ENCODE data around the gene TIMP2. TPM values are rescaled to one million over a fixed set of nuclear protein-coding genes. Genes with fewer than 3 reads are reported as not detected.

Gene TIMP2
- total and polyA plus RNA-seq, 2 donors (not counting 3 experiments of a cell fraction or from before 2014, with no cell fraction given), result 138 to 318 TPM

DNA sequence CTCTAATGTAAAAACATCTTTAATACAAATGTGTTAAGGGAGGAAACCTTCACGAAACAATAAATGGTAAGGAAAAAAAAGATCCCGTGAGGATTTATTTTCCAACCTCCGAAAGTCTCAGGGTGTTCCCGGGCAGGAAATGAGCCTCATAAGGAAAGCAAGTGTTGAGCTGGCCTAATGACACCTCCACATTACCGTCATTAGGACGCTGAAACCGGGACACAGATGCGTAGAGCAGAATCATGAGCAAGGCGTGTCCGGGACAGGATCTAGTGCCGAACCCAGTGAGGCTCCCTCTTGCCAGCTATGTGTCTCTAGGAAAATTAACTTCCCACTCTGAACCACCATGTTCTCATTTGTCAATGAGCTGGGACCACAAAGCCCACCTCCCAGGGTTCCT lies 120.4 kb downstream of the TIMP2 start:
- Histone ChIP-seq H2AFZ (ENCODE audit: low read depth, low read length) (no peak overlapping the region), H3K4me1 (ENCODE audit: control insufficient read depth, extremely low read depth, insufficient read depth, low read length) (peaks cover 8% of the 10 kb centered on the region), H3K27ac (ENCODE audit: insufficient read depth, low read depth, low read length) (peak overlapping the region; percentile 1), H3K9me3 (replicated peaks; ENCODE audit: control insufficient read depth, insufficient read depth, low read length) (no peaks in the 10 kb centered on the region), H3K9ac (replicated peaks; ENCODE audit: extremely low read depth, insufficient read depth, low read length) (no peak overlapping the region), H3K79me2 (ENCODE audit: control insufficient read depth, insufficient read depth, low read length) (no peaks in the 10 kb centered on the region), H3K9me1 (replicated peaks; ENCODE audit: control insufficient read depth, extremely low read depth, insufficient read depth, low read length) (no peaks in the 10 kb centered on the region), H3K4me2 (ENCODE audit: insufficient read depth, low read length) (peak overlapping the region; percentile 5), H3K4me3 (replicated peaks in 1 of 3; ENCODE audit: insufficient read depth in 1 of 3, low read depth in 1 of 3, low read length in 3 of 3) (no peak overlapping the region), H3K36me3 (ENCODE audit: control insufficient read depth in 2 of 2, extremely low read depth in 1 of 2, insufficient read depth in 2 of 2, low read length in 2 of 2) (peaks cover 15 to 31% of the 10 kb centered on the region in 2 experiments), H3K27me3 (ENCODE audit: control insufficient read depth in 2 of 2, insufficient read depth in 2 of 2, low read length in 2 of 2) (no peaks in the 10 kb centered on the region), H4K20me1 (replicated peaks; ENCODE audit: control insufficient read depth, extremely low read depth, insufficient read depth, low read length) (no peaks in the 10 kb centered on the region)
- dilution Hi-C loops (cut with MboI; ENCODE audit: extremely low pct_ligation_motif_present, low sequenced_read_pairs) (no loop called here), intact Hi-C loops (cut with micrococcal nuclease) (no loop called here)
- DNase-seq (ENCODE audit: low read depth, low spot score) (peak; percentile 54), FAIRE-seq (peak; percentile 82)
- TF ChIP-seq FOS (IDR thresholded peaks at IDR 0.05; ENCODE audit: borderline replicate concordance, insufficient read depth, low read length), result no peak
- TF ChIP-seq MYC (IDR thresholded peaks at IDR 0.05; ENCODE audit: low read depth, low read length), result no peak
- TF ChIP-seq, protein P1, sequence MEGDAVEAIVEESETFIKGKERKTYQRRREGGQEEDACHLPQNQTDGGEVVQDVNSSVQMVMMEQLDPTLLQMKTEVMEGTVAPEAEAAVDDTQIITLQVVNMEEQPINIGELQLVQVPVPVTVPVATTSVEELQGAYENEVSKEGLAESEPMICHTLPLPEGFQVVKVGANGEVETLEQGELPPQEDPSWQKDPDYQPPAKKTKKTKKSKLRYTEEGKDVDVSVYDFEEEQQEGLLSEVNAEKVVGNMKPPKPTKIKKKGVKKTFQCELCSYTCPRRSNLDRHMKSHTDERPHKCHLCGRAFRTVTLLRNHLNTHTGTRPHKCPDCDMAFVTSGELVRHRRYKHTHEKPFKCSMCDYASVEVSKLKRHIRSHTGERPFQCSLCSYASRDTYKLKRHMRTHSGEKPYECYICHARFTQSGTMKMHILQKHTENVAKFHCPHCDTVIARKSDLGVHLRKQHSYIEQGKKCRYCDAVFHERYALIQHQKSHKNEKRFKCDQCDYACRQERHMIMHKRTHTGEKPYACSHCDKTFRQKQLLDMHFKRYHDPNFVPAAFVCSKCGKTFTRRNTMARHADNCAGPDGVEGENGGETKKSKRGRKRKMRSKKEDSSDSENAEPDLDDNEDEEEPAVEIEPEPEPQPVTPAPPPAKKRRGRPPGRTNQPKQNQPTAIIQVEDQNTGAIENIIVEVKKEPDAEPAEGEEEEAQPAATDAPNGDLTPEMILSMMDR (IDR thresholded peaks at IDR 0.05; ENCODE audit: extremely low read depth in 1 of 2, insufficient read depth in 1 of 2, low read depth in 1 of 2, low read length in 2 of 2), result no peak
- no peak for TF ChIP-seq POLR2A (IDR thresholded peaks at IDR 0.05; ENCODE audit: low read depth, low read length)
- no peak for TF ChIP-seq JUN (IDR thresholded peaks at IDR 0.05; ENCODE audit: borderline replicate concordance, insufficient read depth, insufficient read length, low read depth)
- no peak for TF ChIP-seq POLR2AphosphoS5 (IDR thresholded peaks at IDR 0.05; ENCODE audit: insufficient read depth, low read depth, low read length)
- TF ChIP-seq, protein P2, sequence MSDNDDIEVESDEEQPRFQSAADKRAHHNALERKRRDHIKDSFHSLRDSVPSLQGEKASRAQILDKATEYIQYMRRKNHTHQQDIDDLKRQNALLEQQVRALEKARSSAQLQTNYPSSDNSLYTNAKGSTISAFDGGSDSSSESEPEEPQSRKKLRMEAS (IDR thresholded peaks at IDR 0.05; ENCODE audit: insufficient read depth, insufficient read length), result no peak
- TF ChIP-seq EZH2 (IDR thresholded peaks at IDR 0.05; ENCODE audit: borderline replicate concordance, low read depth, low read length, severe bottlenecking), result no peak
- TF ChIP-seq GATA2 (IDR thresholded peaks at IDR 0.05; ENCODE audit: insufficient read depth, insufficient read length, low read depth, low read length), result no peak
- ChIA-PET CTCF (interaction anchor here (1.2 to 1.4 kb wide), 5 partner anchors 9 to 308 kb away, joined by 3 to 4 read pairs (median 3); no protein-coding TSS in a partner anchor), POLR2A (interaction anchor here (1.3 kb wide), 1 partner anchor 14 kb away, joined by 5 read pairs; no protein-coding TSS in a partner anchor)
- BruUV-seq (replicated peaks), result no TSS peak
